Stimulated activated CD8-positive, alpha-beta memory T cell treated with anti-CD3 and anti-CD28 coated beads, Interleukin-7, amount 100 ng/mL, for 4 hours (primary cell): ENCODE results near the gene SLC22A2.

Experiments
- DNase-seq, 2 donors: peaks; one replicate each; pipeline ENCODE4 v3.0.0-alpha.2; 2020; ENCODE audit warnings: low read depth in 2 of 2

Gene SLC22A2

DNA sequence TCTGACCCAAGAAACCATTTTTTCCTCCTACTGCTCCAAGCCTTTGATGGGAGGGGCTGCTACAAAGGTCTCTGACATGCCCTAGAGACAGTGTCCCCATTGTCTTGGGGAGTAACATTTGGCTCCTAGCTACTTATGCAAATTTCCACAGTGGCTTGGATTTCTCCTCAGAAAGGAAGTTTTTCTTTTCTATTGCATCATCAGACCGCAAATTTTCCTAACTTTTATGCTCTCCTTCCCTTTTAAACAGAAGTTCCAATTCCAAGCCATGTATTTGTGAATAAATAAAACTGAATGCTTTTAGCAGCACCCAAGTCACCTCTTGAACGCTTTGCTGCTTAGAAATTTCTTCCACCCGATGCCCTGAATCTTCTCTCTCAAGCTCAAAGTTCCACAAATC lies 51.0 kb downstream of the SLC22A2 start:
- DNase-seq, result no peak

DNA sequence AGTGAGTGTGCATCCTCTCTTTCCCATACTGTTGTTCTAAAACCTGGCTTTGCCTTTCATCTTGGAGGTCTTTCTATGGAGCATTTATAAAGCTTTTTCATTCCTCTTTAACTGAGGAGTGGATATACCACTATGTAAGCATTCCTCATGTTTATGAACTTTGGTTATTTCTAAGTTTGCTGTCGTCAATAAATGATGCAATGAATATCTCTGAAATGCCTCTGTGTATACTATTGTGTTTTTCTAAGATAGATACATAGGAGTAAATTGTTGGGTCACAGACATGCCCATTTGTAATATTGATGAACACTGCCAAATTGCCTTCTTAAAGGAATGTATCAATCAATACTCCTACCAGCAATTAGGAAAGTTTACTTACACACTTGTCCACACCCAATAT lies 53.9 kb downstream of the SLC22A2 start:
- DNase-seq, result no peak

GRCh38 chr6:160203953-160204352 lies 54.7 kb downstream of the SLC22A2 start:
- no peak for DNase-seq

DNA sequence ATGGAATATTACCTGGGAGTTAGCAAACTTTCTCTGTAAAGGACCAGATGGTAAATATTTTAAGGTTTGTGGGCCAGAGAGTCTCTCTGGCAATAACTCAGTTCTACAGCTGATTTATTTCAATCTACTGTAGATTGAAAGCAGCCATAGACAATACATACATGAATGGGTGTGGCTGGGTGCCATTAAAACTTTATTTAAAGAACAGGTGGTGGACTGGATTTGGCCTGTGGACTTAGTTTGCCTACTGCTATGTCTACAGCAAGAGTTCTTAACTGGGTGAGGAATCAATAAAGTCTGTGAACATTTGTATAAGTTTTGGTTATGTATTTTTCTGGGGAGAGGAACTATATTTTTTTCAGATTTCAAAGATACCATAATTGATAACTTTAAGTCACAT lies 55.1 kb downstream of the SLC22A2 start:
- DNase-seq, result no peak

GRCh38 chr6:160203076-160203475 lies 55.5 kb downstream of the SLC22A2 start:
- DNase-seq, result no peak

DNA sequence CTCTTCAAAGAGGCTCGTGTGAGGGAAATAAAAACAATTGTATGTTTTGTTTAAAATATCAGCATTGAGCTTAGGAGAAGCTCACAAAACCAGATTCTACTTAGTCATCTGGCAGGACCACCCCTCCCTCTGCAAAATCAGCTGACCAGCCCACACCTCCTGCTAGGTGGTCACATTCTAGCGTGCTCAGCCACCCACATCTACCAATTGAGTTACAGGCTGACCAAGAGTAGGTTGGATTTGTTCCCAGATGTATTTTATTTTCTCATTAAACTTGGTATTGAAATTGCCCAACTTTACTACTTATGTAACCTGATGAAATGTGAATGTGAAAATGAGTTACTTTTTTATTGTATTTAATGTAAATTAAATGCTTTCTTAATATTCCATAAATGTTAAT lies 56.2 kb downstream of the SLC22A2 start:
- no peak for DNase-seq

DNA sequence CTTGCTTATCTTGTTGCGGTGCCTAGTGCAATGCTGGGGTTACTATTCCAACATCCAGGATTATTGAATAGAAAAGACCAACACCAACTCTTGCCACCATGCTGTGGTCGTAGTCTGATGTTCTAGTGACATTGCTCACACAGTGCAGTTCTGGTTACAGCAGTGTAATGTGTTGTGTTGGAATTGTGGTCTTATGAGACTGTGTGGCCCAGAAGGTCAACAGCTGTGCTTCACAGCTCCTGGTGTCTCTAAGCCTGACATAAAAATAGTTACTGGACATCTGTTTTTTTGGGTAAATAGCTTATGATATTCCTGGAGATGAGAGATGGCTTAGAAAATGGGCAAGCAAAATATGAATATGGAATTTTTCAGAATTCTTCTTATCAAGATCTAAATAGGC lies 57.6 kb downstream of the SLC22A2 start:
- no peak for DNase-seq

DNA sequence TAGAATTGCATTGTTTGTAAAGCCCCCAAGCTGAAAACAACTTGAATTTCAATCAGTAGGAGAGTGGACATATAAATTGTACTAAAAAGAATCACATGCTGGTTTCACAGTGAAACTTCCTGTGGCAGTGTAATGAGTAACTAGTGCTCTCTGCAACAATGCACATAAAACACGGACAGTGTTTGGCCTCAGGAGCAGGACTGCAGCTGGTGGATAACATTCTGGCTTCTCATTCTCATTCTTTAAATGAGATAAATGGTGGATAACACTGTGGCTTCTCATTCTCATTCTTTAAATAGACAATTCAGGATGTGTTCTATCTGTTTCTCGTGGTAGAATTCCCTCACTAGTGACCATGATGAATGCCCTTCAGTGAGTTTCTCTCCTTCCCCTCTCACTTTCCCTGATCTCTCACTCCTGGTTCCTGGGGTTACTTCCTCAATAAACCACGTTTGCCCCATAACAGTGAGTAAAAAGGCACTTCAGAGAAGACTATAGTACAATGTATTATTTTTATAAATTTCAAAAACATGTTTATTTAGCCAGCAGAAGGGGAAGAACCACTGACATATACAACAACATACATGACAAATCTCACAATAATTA lies 59.9 kb downstream of the SLC22A2 start:
- no peak for DNase-seq

DNA sequence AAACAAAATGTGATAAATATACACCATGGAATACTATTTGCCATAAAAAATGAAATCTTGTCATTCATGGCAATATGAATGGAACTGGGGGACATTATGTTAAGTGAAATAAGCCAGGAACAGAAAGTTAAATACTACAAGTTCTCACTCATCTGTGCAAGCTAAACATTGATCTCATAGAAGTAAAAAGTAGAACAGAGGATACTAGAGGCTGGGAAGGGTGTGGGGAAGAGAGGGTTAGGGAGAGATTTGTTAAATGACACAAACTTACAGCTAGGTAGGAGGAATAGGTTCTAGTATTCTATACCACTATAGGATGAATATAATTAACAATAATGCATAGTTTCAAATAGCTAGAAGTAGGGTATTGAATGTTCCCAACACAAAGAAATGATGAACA lies 61.0 kb downstream of the SLC22A2 start:
- DNase-seq, result no peak

GRCh38 chr6:160194808-160195207 lies 63.8 kb downstream of the SLC22A2 start:
- no peak for DNase-seq

- DNase-seq, result no peak
Measured at GRCh38 chr6:160192840-160193239, 65.8 kb downstream of the SLC22A2 start.

DNA sequence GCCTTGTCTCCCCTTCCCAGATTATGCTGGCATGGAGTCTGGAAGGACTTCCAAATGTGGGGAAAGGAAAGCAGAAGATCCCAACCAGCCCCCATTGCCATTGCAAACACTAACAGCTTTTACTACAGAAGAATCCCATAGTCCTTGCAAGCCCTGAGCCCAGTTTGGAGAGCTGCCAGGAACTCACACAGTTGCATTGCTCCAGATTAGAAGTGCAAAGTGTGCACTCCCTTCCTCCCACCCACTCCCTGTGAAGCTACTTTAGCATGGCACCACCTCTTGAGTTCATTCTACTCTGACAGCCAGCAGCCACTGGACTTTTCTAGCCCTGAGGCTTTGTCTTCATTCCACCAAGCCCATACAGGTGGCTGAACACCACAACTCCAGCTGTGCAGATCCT lies 67.6 kb downstream of the SLC22A2 start:
- no peak for DNase-seq

- no peak for DNase-seq
Measured at GRCh38 chr6:160190081-160190480, 68.5 kb downstream of the SLC22A2 start.

DNA sequence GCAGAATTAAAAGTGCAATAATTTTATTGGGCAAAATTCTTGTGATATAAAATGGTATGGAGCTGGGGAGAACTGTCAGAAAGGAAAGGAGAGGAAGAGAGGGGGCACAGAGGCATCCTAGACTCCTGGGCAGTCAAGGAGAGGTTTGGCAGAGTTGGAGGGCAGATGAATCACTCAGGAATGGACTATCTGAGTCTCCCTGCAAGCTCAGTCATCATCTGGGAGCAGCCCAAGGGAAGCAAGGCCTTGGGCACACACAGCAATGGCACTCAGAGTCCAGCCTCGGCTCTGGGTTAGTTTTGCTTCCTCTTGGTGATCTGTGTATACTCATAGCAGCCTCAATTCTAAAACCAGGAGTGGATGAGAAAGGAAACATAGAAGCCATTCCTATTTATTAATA lies 69.8 kb downstream of the SLC22A2 start:
- no peak for DNase-seq

DNA sequence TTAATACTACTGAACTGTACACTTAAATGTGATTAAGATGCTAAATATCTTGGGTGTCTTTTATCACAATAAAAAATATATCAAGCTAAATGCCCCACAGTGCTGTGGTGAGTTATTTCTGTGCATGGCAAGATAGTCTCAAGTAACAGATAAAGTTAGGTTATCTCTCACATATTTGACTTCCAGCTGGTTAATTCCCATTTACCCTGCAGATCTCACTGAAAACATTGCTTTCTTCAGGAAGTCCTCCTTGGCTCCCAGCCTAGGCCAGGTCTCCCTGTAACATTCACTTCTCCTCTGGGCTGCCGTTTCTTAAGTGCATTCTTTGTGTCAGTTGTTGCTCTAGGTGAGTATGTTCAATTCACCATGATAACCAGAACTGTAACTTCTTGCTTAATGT lies 77.9 kb downstream of the SLC22A2 start:
- no peak for DNase-seq

GRCh38 chr6:160178271-160178670 lies 80.3 kb downstream of the SLC22A2 start:
- no peak for DNase-seq

DNA sequence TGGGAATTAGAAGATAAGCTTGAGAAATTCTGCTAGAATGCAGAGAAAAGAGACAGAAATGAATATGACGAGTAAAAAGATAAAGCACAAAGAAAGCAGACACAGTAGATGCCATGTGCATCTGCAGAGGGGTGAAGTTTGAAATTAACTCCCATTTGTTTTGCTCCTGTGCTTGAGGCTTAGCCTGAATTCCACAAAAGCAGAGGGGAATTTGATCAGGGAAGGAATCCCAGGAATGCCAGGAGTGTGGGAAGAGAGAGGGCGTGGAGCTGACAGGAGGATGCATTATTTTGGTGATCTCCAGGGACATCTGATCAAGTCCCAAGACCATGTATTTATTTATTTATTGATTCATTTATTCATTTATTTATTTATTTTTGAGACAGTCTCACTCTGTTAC lies 81.4 kb downstream of the SLC22A2 start:
- no peak for DNase-seq

DNA sequence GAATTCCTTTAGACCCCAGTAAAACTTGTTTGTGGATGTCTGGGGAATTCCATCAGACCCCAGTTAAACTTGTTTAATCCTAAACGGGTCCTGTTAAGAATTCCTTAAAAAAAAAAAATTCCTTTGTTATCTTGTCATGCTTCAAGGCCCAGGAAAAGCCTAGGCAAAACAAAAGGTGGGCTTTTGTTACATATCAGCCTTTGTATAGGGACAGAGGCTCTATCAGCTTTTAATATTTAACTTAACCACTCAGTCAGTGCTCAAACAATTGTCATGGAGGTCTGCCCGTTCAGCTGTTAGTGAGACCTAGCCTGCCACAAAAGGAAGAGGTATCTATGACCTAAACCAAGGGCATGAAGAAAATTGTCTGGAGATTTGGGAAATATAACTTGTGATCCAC lies 83.9 kb downstream of the SLC22A2 start:
- DNase-seq, result no peak

DNA sequence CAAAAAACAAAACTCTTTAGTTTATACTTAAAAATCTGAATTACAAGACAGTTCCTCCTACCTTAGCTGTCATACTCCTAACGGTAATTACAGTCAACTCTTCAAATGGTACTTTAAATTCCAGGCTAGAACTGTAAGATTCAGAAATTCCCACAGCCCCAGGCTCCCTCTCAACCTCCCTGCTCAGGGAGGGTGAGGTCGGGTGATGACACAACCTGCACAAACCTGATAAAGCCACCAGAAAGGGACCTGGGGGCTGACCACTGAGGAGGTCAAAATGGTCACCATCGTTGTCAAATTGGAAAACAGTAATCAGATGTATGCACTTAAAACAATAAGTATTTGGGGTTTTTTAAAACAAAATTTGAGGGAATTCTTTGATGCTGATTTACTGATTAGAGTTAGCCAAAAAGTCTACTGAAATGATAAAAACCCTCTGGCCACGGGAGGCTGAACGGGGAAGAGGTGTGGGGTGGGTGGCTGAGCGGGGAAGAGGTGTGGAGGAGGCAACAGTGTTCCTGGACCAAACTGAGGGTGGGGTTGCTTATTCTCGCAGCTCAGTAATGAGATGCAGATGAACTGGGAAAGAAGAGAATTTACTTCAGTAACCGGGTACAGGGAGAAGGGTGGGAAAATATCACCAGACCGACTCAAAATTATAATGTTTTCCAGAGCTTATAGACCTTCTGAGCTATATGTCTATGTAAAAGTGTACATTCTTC lies 84.7 kb downstream of the SLC22A2 start:
- no peak for DNase-seq

DNA sequence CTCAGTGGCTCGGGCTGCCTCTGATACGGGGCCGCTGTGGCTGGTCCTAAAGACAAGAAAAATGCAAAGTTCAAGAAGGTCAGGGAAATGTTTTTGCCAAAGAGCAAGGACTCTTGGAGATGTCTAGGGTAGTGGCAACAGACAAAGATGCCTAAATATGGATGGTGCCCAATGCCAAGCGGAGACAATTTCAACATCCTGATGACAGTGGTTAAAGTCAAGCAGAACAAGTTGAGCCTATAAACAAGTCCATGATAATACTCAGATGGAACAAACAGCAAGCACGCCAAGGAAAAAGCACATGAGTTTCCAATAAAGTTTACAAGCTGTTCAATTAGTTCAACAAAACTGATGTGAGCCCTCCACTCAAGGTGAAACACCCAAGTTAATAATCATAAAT lies 85.9 kb downstream of the SLC22A2 start:
- no peak for DNase-seq

GRCh38 chr6:160170018-160170680 lies 88.5 kb downstream of the SLC22A2 start:
- DNase-seq, result no peak

DNA sequence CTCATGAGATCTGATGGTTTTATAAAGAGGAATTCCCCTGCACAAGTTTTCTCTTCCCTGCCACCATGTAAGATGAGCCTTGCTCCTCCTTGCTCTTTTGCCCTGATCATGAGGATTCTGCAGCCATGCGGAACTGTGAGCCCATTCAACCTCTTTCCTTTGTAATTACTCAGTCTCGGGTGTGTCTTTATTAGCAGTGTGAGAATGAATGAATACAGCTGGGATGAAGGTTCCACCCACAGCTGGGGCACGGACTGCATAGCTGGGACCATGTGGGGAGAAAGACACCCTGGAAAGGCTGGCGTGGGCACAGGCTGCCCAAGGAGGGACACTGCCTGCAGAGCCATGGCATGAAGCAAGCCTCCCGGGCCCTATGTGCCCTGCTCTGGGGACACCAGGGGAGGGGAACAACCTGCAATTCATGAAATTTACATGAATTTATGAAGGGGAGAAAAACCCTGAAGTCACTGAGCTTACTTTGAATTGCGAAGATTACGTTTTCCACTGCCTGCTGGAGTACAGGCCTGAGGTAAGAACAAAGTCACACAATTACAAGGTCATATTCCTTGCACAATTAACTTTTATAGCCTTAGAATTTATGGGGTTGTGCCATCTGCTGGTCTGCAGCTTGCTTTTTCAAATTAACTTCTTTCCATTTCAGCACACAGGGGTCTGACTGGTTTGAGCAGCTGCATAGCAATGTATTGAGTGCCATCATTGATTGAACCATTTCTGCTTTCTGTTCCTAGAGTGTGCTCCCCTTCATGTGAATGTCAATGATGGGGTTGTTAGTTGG lies 90.8 kb downstream of the SLC22A2 start:
- no peak for DNase-seq
